HL-60 (cell line): ENCODE data around the gene FAIM.

ENCODE experiments used
- POLR2AphosphoS5 ChIP-seq: IDR thresholded peaks from 2 replicates; pipeline ENCODE4 v1.6.1; 2012; ENCODE audit warnings: low read depth
- SPI1 ChIP-seq: IDR thresholded peaks from 2 replicates; pipeline ENCODE4 v1.6.1; 2012; ENCODE audit warnings: low read depth, mild to moderate bottlenecking, borderline replicate concordance
- TF ChIP-seq, protein P1 (sequence below): IDR thresholded peaks from 2 replicates; pipeline ENCODE4 v1.6.1; 2012; ENCODE audit warnings: low read depth; ENCODE audit not compliant: insufficient replicate concordance
- TF ChIP-seq, protein P2 (sequence below): IDR thresholded peaks from one replicate; pipeline ENCODE4 v1.5.1; 2011; ENCODE audit warnings: low read length, control low read depth, inconsistent platforms; ENCODE audit not compliant: insufficient read depth

DNA sequence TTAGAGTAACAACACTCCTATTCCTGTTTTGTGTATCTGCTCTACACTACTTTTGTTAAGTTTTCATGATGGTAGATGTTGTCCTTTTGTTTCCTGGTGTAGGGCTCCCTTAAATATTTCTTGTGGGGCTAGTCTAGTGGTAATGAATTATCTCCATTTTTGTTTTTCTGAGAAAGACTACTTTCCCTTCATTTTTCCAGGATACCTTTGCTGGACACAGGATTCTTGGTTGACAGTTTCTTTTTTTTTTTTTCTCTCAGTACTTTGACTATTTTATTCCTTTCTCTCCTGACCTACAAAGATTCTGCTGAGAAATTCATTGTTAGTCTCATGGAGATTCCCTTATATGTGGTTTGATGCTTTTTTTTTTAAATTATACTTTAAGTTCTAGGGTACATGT, 37.9 kb downstream of the FAIM start:
- TF ChIP-seq, protein P1, sequence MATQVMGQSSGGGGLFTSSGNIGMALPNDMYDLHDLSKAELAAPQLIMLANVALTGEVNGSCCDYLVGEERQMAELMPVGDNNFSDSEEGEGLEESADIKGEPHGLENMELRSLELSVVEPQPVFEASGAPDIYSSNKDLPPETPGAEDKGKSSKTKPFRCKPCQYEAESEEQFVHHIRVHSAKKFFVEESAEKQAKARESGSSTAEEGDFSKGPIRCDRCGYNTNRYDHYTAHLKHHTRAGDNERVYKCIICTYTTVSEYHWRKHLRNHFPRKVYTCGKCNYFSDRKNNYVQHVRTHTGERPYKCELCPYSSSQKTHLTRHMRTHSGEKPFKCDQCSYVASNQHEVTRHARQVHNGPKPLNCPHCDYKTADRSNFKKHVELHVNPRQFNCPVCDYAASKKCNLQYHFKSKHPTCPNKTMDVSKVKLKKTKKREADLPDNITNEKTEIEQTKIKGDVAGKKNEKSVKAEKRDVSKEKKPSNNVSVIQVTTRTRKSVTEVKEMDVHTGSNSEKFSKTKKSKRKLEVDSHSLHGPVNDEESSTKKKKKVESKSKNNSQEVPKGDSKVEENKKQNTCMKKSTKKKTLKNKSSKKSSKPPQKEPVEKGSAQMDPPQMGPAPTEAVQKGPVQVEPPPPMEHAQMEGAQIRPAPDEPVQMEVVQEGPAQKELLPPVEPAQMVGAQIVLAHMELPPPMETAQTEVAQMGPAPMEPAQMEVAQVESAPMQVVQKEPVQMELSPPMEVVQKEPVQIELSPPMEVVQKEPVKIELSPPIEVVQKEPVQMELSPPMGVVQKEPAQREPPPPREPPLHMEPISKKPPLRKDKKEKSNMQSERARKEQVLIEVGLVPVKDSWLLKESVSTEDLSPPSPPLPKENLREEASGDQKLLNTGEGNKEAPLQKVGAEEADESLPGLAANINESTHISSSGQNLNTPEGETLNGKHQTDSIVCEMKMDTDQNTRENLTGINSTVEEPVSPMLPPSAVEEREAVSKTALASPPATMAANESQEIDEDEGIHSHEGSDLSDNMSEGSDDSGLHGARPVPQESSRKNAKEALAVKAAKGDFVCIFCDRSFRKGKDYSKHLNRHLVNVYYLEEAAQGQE = no peak
- TF ChIP-seq, protein P2, sequence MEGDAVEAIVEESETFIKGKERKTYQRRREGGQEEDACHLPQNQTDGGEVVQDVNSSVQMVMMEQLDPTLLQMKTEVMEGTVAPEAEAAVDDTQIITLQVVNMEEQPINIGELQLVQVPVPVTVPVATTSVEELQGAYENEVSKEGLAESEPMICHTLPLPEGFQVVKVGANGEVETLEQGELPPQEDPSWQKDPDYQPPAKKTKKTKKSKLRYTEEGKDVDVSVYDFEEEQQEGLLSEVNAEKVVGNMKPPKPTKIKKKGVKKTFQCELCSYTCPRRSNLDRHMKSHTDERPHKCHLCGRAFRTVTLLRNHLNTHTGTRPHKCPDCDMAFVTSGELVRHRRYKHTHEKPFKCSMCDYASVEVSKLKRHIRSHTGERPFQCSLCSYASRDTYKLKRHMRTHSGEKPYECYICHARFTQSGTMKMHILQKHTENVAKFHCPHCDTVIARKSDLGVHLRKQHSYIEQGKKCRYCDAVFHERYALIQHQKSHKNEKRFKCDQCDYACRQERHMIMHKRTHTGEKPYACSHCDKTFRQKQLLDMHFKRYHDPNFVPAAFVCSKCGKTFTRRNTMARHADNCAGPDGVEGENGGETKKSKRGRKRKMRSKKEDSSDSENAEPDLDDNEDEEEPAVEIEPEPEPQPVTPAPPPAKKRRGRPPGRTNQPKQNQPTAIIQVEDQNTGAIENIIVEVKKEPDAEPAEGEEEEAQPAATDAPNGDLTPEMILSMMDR = no peak
- no peak for TF ChIP-seq POLR2AphosphoS5
- no peak for TF ChIP-seq SPI1
